ENCODE data around the gene CTSA. TPM values are rescaled to one million over a fixed set of nuclear protein-coding genes. Genes with fewer than 3 reads are reported as not detected.

Gene CTSA
- total RNA-seq, 2 experiments from 2014 or later, result 40.3 to 42.6 TPM

DNA sequence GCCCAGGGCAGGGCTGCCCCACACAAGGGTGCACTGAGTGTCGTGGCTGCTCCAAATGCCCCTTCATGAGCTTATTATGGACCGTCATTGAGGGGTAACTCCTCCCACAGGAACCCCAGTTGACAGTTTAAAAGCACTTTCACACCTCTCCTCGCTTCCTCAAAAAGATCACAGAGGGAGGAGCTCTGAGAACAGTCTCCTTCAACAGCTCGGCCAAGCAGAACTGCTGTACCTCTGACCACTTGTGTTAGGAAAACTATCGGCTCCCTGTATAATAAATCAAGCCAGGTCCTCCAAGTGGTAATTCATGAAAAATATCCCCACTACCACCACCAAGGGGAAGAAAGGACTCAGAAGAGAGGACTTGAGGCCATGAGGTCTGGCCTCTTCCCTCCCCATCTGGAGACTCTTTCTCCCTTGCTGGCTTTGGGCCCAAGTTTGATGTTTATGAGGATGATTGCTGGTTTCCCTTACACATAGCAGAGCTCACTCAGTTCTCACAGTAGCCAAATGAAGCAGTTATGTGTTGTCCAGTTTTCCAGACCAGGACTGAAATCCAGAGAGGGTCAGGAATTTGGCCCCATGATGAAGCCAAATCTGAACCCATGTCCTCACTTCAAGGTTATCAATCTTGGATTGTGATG, 48.8 kb upstream of the CTSA start:
- DNase-seq, result peak in 1 of 14 experiments; percentile 6
- no peaks in the 10 kb centered on the region for H3K9me3 Mint-ChIP-seq
- Histone ChIP-seq H3K27ac (ENCODE audit: low read depth in 1 of 2, low read length in 2 of 2) (no peak overlapping the region), H3K4me3 (ENCODE audit: low read length) (no peak overlapping the region), H3K27me3 (ENCODE audit: control insufficient read depth in 1 of 2, insufficient read depth in 2 of 2, low read length in 2 of 2) (no peaks in the 10 kb centered on the region), H3K9me3 (ENCODE audit: control insufficient read depth in 1 of 2, insufficient read depth in 1 of 2, low read length in 2 of 2) (no peaks in the 10 kb centered on the region), H3K36me3 (ENCODE audit: insufficient read depth, low read length) (peaks cover 51% of the 10 kb centered on the region), H3K4me1 (ENCODE audit: insufficient read depth, low read length) (no peaks in the 10 kb centered on the region)
- ChIA-PET POLR2A (interaction anchor here (1.2 kb wide), 1 partner anchor 92 kb away, joined by 3 read pairs; the partner anchor contains the start of gene PCIF1), CTCF (interaction anchor here (0.6 to 1.3 kb wide), 2 partner anchors 43 to 1156 kb away, joined by 3 read pairs; no protein-coding TSS in a partner anchor)
- H3K4me1 Mint-ChIP-seq (ENCODE audit: low read depth), result no peaks in the 10 kb centered on the region
- intact Hi-C loops (cut with DNase I, micrococcal nuclease), result no loop called here
- no peak overlapping the region for H3K27ac Mint-ChIP-seq
- no peak overlapping the region for H3K4me3 Mint-ChIP-seq
- TF ChIP-seq, protein P1, sequence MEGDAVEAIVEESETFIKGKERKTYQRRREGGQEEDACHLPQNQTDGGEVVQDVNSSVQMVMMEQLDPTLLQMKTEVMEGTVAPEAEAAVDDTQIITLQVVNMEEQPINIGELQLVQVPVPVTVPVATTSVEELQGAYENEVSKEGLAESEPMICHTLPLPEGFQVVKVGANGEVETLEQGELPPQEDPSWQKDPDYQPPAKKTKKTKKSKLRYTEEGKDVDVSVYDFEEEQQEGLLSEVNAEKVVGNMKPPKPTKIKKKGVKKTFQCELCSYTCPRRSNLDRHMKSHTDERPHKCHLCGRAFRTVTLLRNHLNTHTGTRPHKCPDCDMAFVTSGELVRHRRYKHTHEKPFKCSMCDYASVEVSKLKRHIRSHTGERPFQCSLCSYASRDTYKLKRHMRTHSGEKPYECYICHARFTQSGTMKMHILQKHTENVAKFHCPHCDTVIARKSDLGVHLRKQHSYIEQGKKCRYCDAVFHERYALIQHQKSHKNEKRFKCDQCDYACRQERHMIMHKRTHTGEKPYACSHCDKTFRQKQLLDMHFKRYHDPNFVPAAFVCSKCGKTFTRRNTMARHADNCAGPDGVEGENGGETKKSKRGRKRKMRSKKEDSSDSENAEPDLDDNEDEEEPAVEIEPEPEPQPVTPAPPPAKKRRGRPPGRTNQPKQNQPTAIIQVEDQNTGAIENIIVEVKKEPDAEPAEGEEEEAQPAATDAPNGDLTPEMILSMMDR (IDR thresholded peaks at IDR 0.05), result no peak
- no peak for ATAC-seq (ENCODE audit: poor library complexity)
- no peaks in the 10 kb centered on the region for H3K27me3 Mint-ChIP-seq
- H3K36me3 Mint-ChIP-seq (ENCODE audit: low read depth), result peaks cover 49% of the 10 kb centered on the region

DNA sequence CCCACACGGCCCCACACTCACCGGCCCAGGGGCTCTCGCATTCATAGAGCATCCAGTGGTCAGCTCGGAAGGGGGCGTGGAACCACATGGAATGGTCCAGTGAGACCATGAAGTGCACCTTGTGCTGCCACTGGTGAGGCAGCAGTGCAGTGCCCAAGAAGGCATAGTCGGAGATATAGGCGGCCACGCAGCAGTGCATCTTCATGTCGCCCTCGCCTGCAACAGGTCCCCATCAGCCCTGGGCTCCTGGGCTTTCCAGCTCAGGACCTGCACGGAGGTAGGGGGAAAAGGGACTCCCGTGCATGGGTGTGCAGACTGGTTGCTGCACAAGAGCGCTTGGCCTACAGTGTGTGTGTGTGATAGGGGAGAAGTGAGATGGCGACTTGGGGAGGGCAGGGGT, 47.6 kb upstream of the CTSA start:
- TF ChIP-seq, protein P1 (IDR thresholded peaks at IDR 0.05), result no peak
- Mint-ChIP-seq H3K4me1 (ENCODE audit: low read depth) (no peaks in the 10 kb centered on the region), H3K9me3 (no peaks in the 10 kb centered on the region), H3K4me3 (no peak overlapping the region), H3K36me3 (ENCODE audit: low read depth) (peaks cover 61% of the 10 kb centered on the region), H3K27ac (no peak overlapping the region), H3K27me3 (no peaks in the 10 kb centered on the region)
- intact Hi-C loops (cut with DNase I, micrococcal nuclease), result no loop called here
- Histone ChIP-seq H3K27me3 (ENCODE audit: control insufficient read depth in 1 of 2, insufficient read depth in 2 of 2, low read length in 2 of 2) (no peaks in the 10 kb centered on the region), H3K36me3 (ENCODE audit: insufficient read depth, low read length) (peaks cover 60% of the 10 kb centered on the region), H3K4me3 (ENCODE audit: low read length) (no peak overlapping the region), H3K4me1 (ENCODE audit: insufficient read depth, low read length) (no peaks in the 10 kb centered on the region), H3K9me3 (ENCODE audit: control insufficient read depth in 1 of 2, insufficient read depth in 1 of 2, low read length in 2 of 2) (no peaks in the 10 kb centered on the region), H3K27ac (ENCODE audit: low read depth in 1 of 2, low read length in 2 of 2) (no peak overlapping the region)
- ATAC-seq (ENCODE audit: poor library complexity) (no peak), DNase-seq (no peak)
- CTCF ChIA-PET, result no interaction called here
- POLR2A ChIA-PET, result no interaction called here

GRCh38 chr20:45845452-45845851, 45.7 kb upstream of the CTSA start:
- Mint-ChIP-seq H3K4me1 (ENCODE audit: low read depth) (no peaks in the 10 kb centered on the region), H3K9me3 (no peaks in the 10 kb centered on the region), H3K27me3 (no peaks in the 10 kb centered on the region), H3K4me3 (no peak overlapping the region), H3K27ac (no peak overlapping the region), H3K36me3 (ENCODE audit: low read depth) (peaks cover 78% of the 10 kb centered on the region)
- POLR2A ChIA-PET, result no interaction called here
- CTCF ChIA-PET, result no interaction called here
- H3K9me3 ChIP-seq (ENCODE audit: control insufficient read depth in 1 of 2, insufficient read depth in 1 of 2, low read length in 2 of 2), result no peaks in the 10 kb centered on the region
- H3K27me3 ChIP-seq (ENCODE audit: control insufficient read depth in 1 of 2, insufficient read depth in 2 of 2, low read length in 2 of 2), result no peaks in the 10 kb centered on the region
- no peak overlapping the region for H3K27ac ChIP-seq (ENCODE audit: low read depth in 1 of 2, low read length in 2 of 2)
- TF ChIP-seq, protein P1 (IDR thresholded peaks at IDR 0.05), result no peak
- H3K4me3 ChIP-seq (ENCODE audit: low read length), result no peak overlapping the region
- DNase-seq, result no peak
- ATAC-seq (ENCODE audit: poor library complexity), result no peak
- intact Hi-C loops (cut with DNase I, micrococcal nuclease), result no loop called here
- H3K36me3 ChIP-seq (ENCODE audit: insufficient read depth, low read length), result peaks cover 65% of the 10 kb centered on the region
- no peaks in the 10 kb centered on the region for H3K4me1 ChIP-seq (ENCODE audit: insufficient read depth, low read length)
